GM19239 (cell line): ENCODE measurements around the gene ZNF683.
A peak's percentile ranks its signal among the peaks of the same experiment; 100 is the strongest.
"Not testable (repeated sequence)": the region's sequence is repeated elsewhere in the genome, so short reads cannot be mapped to it uniquely, and the experiment has no call there.

Source experiments
- DNase-seq: peaks from one replicate; pipeline ENCODE4 v3.0.0; 2011; ENCODE audit warnings: low spot score; ENCODE audit not compliant: insufficient read length
- FAIRE-seq: peaks from 2 replicates; lab custom pipeline; 2011; peaks lifted over from hg19 to GRCh38; lab: Jason Lieb, UNC

ZNF683 gene

DNA sequence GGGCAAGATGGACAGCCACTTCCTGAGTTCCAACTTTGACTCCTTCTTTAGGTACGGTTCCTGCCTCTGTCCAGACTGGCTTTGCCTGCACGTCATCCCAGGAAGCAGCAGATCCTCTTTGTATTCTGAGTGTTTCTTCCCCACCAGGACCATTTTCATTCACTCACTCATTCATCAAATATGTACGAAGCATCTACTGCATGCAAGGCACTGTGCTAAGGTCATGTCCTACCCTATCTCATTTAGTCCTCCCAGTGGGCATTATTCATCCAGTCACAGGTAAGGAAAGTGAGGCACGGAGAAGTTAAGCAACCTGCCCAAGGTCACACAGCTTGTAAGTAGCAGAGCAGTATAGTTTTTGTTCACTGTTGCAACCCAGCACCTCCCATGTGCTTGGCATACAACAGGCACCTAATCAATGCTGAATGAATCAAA lies 32.5 kb downstream of the ZNF683 start:
- no peak for FAIRE-seq
- no peak for DNase-seq

DNA sequence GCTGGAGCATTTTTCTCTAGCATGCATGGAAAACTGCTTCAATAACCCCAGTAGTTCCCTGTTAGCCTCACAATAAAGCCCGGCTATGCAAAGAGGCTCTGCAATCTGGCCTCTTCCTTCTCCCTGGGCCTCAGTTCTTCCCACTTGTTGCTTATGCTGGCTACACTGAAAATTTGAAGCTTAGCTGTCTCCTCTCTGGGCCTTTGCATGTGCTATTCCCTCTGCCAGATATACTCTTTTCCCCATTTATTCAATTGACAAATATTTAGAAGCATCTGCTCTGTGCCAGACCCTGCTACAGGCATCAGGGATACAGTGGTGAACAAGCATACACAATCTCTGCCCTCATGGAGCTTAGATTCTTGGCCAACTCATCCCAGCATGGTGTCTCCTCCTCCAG lies 33.9 kb downstream of the ZNF683 start:
- FAIRE-seq = no peak
- DNase-seq = no peak

GRCh38 chr1:26337625-26338024 lies 34.9 kb downstream of the ZNF683 start:
- DNase-seq (no peak), FAIRE-seq (no peak)

GRCh38 chr1:26337206-26337535 lies 35.4 kb downstream of the ZNF683 start:
- DNase-seq = no peak
- FAIRE-seq = no peak

DNA sequence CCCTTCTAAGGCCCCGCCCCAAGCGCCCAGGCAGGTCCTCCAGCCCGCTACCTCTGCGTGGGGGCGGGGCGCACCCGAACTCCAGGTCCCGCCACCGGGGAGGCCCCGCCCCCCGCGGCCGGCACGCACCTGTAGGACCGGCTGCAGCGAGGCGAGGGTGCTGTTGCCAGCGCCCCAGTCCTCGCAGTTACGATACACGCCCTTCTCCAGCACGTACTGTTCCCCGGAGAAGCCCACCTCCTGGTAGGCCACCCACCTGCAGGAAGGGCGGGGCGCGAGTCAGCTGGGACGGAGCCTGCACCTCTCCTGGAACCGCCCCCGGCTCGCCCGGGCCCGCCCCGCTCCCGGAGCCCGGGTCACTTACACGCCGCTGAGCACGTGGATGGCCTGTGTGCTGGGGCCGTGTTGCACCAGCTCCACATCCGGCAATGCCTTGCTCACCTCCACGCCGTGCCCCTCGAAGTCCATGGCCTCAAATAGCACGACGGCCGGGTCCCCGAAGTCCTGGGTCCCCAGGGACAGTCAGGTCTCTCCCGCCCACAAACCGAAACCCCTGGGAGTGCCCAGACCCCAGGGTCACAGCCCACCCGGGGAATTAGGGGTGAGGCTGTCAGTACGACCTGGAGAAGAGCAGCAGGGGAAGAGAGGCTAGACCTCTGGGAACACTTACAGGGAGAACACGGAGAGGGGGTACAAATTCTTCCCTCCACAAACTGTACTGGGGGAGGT lies 35.9 kb downstream of the ZNF683 start:
- peak; percentile 82 for DNase-seq
- FAIRE-seq = peak; percentile 71

DNA sequence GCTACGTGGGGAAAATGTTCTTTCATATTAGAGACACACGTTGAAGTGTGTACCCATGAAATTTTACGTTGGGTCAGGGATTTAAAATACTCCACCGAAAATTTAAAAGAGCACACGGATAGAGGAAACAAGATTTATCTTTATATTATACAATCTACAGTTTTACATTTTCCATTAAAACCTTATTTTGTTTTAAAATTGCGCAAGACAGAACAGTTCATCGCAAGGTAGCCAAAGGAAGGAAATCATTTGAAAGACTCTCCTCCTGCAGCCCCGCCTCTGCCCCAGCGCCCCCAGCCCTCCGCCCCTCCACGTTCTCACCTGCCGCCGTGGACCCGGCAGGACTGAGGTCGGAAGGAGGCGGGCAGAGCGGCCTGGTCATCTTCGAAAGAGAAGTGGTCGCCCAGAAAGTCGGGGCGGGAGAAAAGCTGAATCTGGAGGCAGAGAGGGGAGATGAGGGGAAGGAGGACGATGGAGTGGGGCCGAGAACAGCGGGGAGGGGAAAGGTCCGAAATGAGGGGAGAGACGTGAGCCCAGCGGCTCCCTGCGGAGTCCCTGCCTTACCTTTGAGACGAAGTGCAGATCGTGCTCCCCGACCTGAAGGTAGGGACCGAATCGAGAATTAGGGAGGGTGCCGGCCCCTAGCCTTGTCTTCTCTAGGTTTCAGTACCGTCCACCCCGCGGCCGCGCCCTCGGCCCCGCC lies 36.6 kb downstream of the ZNF683 start:
- no peak for FAIRE-seq
- no peak for DNase-seq

DNA sequence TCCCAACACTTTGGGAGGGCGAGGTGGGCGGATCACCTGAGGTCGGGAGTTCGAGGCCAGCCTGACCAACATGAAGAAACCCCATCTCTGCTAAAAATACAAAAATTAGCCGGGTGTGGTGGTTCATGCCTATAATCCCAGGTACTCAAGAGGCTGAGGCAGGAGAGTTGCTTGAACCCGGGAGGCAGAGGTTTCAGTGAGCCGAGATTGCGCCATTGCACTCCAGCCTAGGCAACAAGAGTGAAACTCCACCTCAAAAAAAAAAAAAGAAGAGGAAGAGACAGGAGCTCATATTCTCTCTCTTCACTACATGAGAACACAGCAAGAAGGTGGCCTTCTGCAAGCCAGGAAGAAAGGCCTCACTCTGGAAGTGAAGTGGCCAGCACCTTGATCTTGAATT lies 39.2 kb downstream of the ZNF683 start:
- FAIRE-seq, DNase-seq: not testable (repeated sequence)

GRCh38 chr1:26330276-26330675 lies 42.3 kb downstream of the ZNF683 start:
- DNase-seq (no peak), FAIRE-seq (no peak)

DNA sequence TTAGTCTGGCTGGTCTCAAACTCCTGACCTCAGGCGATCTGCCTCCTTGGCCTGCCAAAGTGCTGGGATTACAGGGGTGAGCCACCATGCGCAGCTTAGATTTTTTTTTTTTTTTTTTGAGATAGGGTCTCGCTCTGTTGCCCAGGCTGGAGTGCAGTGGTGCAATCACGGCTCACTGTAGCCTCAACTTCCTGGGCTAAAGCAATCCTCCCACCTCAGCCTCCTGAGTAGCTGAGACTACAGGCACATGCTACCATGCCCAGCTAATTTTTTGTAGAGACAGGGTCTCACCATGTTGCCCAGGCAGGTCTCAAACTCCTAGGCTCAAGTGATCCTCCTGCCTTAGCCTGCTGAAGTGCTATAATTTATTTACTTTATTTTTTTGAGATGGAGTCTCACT lies 43.2 kb downstream of the ZNF683 start:
- not testable (repeated sequence) for FAIRE-seq, DNase-seq

DNA sequence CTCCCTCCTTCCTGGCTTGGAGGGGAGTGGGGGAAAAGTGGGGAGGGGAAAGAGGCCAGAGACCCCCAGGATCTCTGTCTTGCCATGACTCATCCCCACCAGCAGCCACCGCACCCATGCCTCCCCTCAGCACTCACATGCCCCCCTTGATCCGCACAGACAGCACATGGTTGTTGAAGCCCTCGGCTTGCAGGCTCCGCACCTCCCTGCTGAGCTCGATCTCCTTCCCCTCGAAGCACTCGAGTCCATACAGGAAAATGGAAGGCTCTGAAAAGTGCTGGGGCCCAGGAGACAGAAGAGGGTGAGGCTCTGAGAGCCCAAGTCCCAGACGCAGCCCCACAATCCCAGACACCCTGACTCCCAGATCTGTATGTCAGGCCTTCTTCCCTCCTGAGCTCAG lies 44.0 kb downstream of the ZNF683 start:
- FAIRE-seq = no peak

GRCh38 chr1:26327956-26328362 lies 44.6 kb downstream of the ZNF683 start:
- DNase-seq (no peak), FAIRE-seq (no peak)

More for the DNA sequence above, 44.0 kb downstream of the ZNF683 start:
- no peak for DNase-seq

- DNase-seq (no peak), FAIRE-seq (no peak)
These were observed 48.0 kb downstream of the ZNF683 start for GRCh38 chr1:26324550-26324949.

GRCh38 chr1:26323382-26323781 lies 49.2 kb downstream of the ZNF683 start:
- no peak for DNase-seq
- no peak for FAIRE-seq

GRCh38 chr1:26322042-26322331 lies 50.6 kb downstream of the ZNF683 start:
- FAIRE-seq (no peak), DNase-seq (no peak)

- FAIRE-seq (peak; percentile 96), DNase-seq (peak; percentile 91)
These were observed 51.1 kb downstream of the ZNF683 start for GRCh38 chr1:26321315-26322041.

DNA sequence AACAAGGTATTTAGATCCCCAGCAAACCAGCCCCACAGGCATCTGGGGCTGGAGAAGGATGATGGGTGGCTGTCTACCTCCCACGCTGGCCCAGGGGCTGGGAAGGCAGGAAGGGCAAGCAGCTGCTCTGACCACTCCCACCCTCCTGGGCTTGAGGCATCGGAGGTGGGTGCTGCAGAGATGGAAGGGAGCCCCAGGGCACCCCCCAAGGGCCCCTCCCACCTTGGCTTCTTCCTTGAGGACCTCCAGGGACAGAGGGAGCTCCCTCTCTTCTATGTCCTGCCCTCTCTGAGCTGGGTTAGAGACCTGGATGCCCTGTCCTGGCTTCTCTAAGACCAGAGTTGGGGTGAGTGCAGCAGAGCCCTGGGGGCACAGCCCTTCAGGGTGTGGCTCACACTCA lies 51.7 kb downstream of the ZNF683 start:
- FAIRE-seq (peak; percentile 14), DNase-seq (no peak)

DNA sequence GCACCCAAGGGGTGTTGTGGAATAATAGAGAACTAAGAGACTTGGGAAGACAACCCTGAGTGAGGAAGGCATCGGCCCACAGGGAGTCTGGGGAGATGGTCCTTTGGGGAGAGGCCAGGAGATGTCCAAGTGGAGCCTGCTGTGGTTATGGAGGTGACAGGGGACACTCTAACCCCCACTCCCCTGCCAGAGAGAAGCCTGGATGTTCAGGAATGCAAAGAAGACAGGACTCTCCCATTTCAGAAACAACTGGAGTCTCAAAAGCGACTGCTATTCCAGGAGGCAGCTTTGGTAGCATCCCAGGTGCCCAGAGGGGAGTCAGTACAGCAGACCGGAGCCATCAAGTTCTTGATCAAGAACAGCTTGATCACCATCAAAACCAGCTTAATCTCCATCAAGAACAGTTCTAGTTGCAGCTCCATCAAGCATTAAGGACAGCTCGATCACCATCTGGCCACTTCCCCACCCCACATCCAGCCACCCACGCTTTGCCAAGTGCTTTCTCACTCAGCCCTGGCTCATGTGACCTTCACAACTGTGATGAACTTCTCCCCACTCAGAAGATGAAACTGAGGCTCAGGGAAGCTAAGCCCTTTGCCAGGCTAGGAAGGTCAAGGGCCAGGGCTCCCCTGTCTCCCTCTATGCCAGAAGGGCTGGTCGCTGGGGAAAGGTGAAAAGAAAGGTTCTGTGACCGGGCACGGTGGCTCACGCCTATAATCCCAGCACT lies 54.0 kb downstream of the ZNF683 start:
- DNase-seq = no peak
- peak; percentile 93 for FAIRE-seq

GRCh38 chr1:26317612-26318337 lies 54.8 kb downstream of the ZNF683 start, which contains the start of gene CD52:
Gene CD52, plus strand, starts transcription at chr1:26317958. Its CDS starts 60 bp downstream, at chr1:26318018.
- FAIRE-seq (peak; percentile 100), DNase-seq (peak; percentile 56)

GRCh38 chr1:26317146-26317545 lies 55.4 kb downstream of the ZNF683 start:
- no peak for DNase-seq
- no peak for FAIRE-seq
